Activated naive CD8-positive, alpha-beta T cell treated with anti-CD3 and anti-CD28 coated beads for 36 hours (primary cell): ENCODE results near the gene LYPLA2. TPM values are rescaled to one million over a fixed set of nuclear protein-coding genes. Genes with fewer than 3 reads are reported as not detected.

Experiments
- DNase-seq: peaks from one replicate; pipeline ENCODE4 v3.0.0; 2021
- H3K27ac Mint-ChIP-seq: one replicate; pipeline ENCODE4 v1.8.0; 2022; ENCODE audit warnings: mild to moderate bottlenecking, moderate library complexity, mixed read lengths
- H3K27me3 Mint-ChIP-seq: one replicate; pipeline ENCODE4 v1.8.0; 2022; ENCODE audit warnings: mild to moderate bottlenecking, mixed read lengths
- H3K36me3 Mint-ChIP-seq: one replicate; pipeline ENCODE4 v1.8.0; 2021; ENCODE audit warnings: mild to moderate bottlenecking, mixed read lengths
- H3K4me1 Mint-ChIP-seq: one replicate; pipeline ENCODE4 v1.8.0; 2021; ENCODE audit warnings: mixed read lengths
- H3K4me3 Mint-ChIP-seq: one replicate; pipeline ENCODE4 v1.8.0; 2022; ENCODE audit warnings: mild to moderate bottlenecking, moderate library complexity, mixed read lengths
- H3K9me3 Mint-ChIP-seq: one replicate; pipeline ENCODE4 v1.8.0; 2022; ENCODE audit warnings: mixed read lengths
- total RNA-seq, 2 experiments: library from RNA; stranded (reverse); gene quantifications; one replicate each; pipeline ENCODE4 v1.2.3, GENCODE V29; 2021

Gene LYPLA2
- total RNA-seq, 2 experiments from 2014 or later = 76.8 to 79.5 TPM

DNA sequence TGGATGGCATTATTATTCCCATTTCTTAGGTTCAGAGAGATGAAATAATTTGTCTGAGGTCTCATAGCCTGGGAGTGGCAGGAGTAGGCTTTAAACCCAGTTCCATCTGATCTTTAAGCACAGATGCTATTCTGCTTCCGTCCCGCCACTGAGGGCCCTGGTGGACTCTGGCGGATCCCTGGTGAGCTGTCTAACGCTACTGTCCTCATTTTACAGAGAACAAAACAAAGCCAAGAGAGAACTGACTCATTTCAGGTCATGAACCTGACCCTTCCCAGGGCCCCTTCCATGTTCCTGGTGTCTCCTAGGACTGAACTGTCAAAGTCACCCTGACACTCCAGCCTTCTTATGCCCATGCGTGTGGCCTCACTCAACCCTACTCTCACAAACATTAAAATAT lies 12.7 kb downstream of the LYPLA2 start:
- no peak for DNase-seq
- no peak overlapping the region for H3K4me3 Mint-ChIP-seq
- peaks cover 15% of the 10 kb centered on the region for H3K4me1 Mint-ChIP-seq
- no peaks in the 10 kb centered on the region for H3K9me3 Mint-ChIP-seq
- no peak overlapping the region for H3K27ac Mint-ChIP-seq
- H3K27me3 Mint-ChIP-seq = no peaks in the 10 kb centered on the region
- H3K36me3 Mint-ChIP-seq = peaks cover 1% of the 10 kb centered on the region

DNA sequence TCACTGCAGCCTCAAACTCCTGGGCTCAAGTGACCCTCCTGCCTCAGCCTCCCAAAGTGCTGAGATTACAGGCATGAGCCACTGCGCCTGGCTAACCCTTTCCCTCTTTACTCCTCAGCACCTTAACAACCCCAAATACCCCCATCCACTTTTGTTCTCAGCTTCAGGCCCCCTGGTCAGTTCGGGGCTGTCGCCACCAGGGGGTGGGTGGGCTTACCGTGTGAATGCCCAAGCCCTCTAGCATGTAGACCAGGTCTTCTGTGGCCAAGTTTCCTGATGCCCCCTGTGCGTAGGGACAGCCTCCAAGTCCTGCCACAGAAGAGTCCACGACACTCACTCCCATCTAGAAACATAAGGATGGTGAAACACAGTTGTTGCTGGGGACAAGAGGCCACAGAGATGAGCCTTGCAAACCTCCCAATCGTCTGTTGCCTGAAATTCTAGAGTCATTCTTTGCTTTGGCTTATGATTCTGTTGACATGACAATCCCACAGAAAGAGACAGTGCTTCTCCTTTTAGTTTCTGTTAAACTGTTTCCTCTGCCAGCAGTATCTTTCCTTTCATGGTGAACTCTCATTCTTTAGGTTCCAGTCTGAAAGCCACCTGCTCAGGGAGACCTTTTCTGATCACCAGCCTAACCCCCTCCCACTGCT lies 13.4 kb downstream of the LYPLA2 start:
- Mint-ChIP-seq H3K4me1 (peaks cover 9% of the 10 kb centered on the region), H3K27me3 (no peaks in the 10 kb centered on the region), H3K36me3 (no peaks in the 10 kb centered on the region), H3K27ac (no peak overlapping the region), H3K4me3 (no peak overlapping the region), H3K9me3 (no peaks in the 10 kb centered on the region)
- DNase-seq = no peak

- H3K27ac Mint-ChIP-seq = peak overlapping the region; percentile 34
- no peaks in the 10 kb centered on the region for H3K27me3 Mint-ChIP-seq
- H3K4me3 Mint-ChIP-seq = no peak overlapping the region
Observed at GRCh38 chr1:23805025-23805424, 14.1 kb downstream of the LYPLA2 start.

DNA sequence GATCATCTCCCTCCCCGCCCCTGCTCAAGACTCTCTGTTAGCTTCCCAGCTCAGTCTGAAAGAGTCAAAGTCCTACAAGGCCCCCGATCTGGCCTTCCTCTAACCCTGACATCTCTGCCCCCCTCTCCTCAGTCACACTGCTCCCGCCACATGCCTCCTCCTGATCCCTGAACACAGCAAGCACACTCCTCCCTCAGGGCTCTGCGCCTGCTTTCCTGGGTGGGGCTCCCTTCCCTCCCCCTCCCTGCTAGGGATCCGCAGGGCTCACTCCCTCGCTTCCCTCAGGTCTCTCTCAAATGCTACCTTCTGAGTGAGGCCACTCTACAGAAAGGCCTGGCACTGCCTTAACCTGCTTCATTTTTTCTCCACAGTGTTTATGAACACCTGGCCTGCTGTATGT lies 15.3 kb downstream of the LYPLA2 start:
- no peaks in the 10 kb centered on the region for H3K9me3 Mint-ChIP-seq
- H3K27me3 Mint-ChIP-seq = no peaks in the 10 kb centered on the region
- H3K27ac Mint-ChIP-seq = no peak overlapping the region
- peaks cover 9% of the 10 kb centered on the region for H3K4me1 Mint-ChIP-seq
- DNase-seq = no peak
- H3K4me3 Mint-ChIP-seq = no peak overlapping the region
- H3K36me3 Mint-ChIP-seq = no peaks in the 10 kb centered on the region

More at GRCh38 chr1:23805025-23805424, 14.1 kb downstream of the LYPLA2 start:
- DNase-seq = no peak
- Mint-ChIP-seq H3K9me3 (no peaks in the 10 kb centered on the region), H3K36me3 (no peaks in the 10 kb centered on the region), H3K4me1 (peaks cover 9% of the 10 kb centered on the region)

GRCh38 chr1:23807453-23807852 lies 16.5 kb downstream of the LYPLA2 start:
- Mint-ChIP-seq H3K27ac (no peak overlapping the region), H3K27me3 (no peaks in the 10 kb centered on the region), H3K36me3 (no peaks in the 10 kb centered on the region), H3K4me1 (peaks cover 5% of the 10 kb centered on the region), H3K4me3 (no peak overlapping the region), H3K9me3 (no peaks in the 10 kb centered on the region)
- DNase-seq = no peak

DNA sequence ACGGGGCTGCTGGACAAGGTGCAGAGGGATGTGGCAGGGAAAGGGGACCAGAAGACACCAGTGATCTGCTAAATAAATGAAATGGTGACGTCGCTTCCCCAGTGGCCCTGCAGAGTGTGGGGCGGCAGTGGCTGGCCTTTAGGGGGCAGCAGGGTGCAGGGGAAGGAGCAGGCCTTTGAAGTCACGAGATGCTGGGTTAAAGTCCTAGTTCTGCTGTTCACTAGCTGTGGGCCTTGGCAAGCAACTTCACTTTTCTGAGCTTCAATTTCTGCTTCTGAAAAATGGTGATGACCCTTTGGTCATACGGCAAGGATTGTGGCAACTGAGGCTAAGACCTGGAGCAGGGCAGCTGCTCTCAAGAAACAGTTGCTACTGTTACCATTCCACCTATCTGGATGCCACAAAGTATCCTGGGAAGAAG lies 18.8 kb downstream of the LYPLA2 start:
- no peaks in the 10 kb centered on the region for H3K36me3 Mint-ChIP-seq
- peaks cover 5% of the 10 kb centered on the region for H3K4me1 Mint-ChIP-seq
- H3K27me3 Mint-ChIP-seq = no peaks in the 10 kb centered on the region
- no peaks in the 10 kb centered on the region for H3K9me3 Mint-ChIP-seq
- H3K27ac Mint-ChIP-seq = no peak overlapping the region
- DNase-seq = peak; percentile 82
- no peak overlapping the region for H3K4me3 Mint-ChIP-seq

DNA sequence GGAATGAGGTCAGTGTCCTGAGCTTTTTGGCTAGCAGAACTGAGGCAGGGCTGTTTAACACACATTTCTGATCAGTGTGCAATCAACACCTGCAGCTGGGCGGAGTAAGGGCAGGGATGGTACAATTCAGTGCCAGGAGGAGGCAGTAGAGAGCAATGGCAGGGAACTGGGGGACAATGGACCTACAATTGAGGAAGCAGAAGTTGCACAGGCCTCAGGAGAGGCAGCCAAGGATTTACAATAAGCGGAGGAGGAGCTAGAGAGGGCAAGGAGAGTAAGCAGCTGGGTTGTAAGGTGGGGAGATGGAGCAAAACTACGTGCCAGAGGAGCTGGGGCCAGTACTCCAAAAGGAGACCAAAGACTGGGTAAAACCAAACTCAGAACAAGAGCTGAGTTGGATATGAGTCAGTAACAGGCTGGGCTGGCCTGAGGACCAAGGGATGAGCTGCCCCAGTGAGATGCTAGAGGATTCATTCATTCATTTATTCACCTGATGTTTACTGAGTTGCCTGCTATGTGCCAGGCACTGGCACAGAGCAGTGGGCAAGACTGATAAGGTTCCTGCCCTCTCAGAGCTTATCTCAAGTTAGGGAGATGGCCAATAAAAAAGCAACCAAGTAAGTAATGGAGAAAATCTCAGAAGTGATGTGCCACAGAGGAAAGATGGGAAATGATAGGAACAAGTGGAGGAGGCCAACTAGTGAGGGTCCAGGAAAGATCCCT lies 20.0 kb downstream of the LYPLA2 start:
- Mint-ChIP-seq H3K36me3 (no peaks in the 10 kb centered on the region), H3K4me1 (peaks cover 5% of the 10 kb centered on the region), H3K9me3 (no peaks in the 10 kb centered on the region), H3K4me3 (no peak overlapping the region), H3K27me3 (no peaks in the 10 kb centered on the region), H3K27ac (no peak overlapping the region)
- peak; percentile 54 for DNase-seq

- DNase-seq = no peak
- H3K9me3 Mint-ChIP-seq = no peaks in the 10 kb centered on the region
- no peak overlapping the region for H3K27ac Mint-ChIP-seq
- H3K36me3 Mint-ChIP-seq = peaks cover 3% of the 10 kb centered on the region
- H3K4me3 Mint-ChIP-seq = no peak overlapping the region
- H3K4me1 Mint-ChIP-seq = peaks cover 6% of the 10 kb centered on the region
- no peaks in the 10 kb centered on the region for H3K27me3 Mint-ChIP-seq
Observed at GRCh38 chr1:23814016-23814415, 23.1 kb downstream of the LYPLA2 start.

GRCh38 chr1:23816361-23816760 lies 25.4 kb downstream of the LYPLA2 start:
- Mint-ChIP-seq H3K36me3 (peaks cover 3% of the 10 kb centered on the region), H3K27me3 (no peaks in the 10 kb centered on the region), H3K4me3 (no peak overlapping the region), H3K9me3 (no peaks in the 10 kb centered on the region), H3K27ac (no peak overlapping the region), H3K4me1 (peaks cover 1% of the 10 kb centered on the region)
- DNase-seq = no peak

- H3K36me3 Mint-ChIP-seq = peaks cover 3% of the 10 kb centered on the region
- no peak overlapping the region for H3K4me3 Mint-ChIP-seq
- peaks cover 1% of the 10 kb centered on the region for H3K4me1 Mint-ChIP-seq
- no peak overlapping the region for H3K27ac Mint-ChIP-seq
- no peak for DNase-seq
- H3K9me3 Mint-ChIP-seq = no peaks in the 10 kb centered on the region
- no peaks in the 10 kb centered on the region for H3K27me3 Mint-ChIP-seq
Observed at GRCh38 chr1:23816906-23817305, 26.0 kb downstream of the LYPLA2 start.

GRCh38 chr1:23817633-23818032 lies 26.7 kb downstream of the LYPLA2 start:
- no peak overlapping the region for H3K4me3 Mint-ChIP-seq
- H3K27me3 Mint-ChIP-seq = no peaks in the 10 kb centered on the region
- H3K9me3 Mint-ChIP-seq = no peaks in the 10 kb centered on the region
- DNase-seq = no peak
- peaks cover 1% of the 10 kb centered on the region for H3K4me1 Mint-ChIP-seq
- H3K36me3 Mint-ChIP-seq = peaks cover 3% of the 10 kb centered on the region
- H3K27ac Mint-ChIP-seq = no peak overlapping the region

GRCh38 chr1:23823767-23824166 lies 32.8 kb downstream of the LYPLA2 start:
- H3K9me3 Mint-ChIP-seq = no peaks in the 10 kb centered on the region
- no peak overlapping the region for H3K27ac Mint-ChIP-seq
- DNase-seq = no peak
- H3K4me1 Mint-ChIP-seq = peaks cover 17% of the 10 kb centered on the region
- no peaks in the 10 kb centered on the region for H3K36me3 Mint-ChIP-seq
- H3K27me3 Mint-ChIP-seq = no peaks in the 10 kb centered on the region
- peak overlapping the region; percentile 92 for H3K4me3 Mint-ChIP-seq

DNA sequence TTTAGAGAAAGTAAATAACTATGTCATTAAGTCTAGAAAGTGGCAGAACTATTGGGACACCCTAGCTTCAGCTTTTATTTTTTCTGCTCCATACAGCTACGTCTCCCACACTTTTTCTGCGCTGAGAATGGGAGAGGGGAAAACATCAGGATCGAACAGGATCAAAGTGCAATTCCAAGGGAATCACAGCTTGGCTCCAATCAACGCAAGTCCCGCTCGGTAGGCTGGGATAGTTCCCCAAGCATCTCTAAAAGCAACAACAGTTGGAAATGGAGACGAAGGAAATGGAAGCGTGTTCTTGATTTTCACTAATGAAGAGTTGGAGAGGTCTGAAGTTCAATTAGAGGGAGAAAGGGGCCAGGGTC lies 33.7 kb downstream of the LYPLA2 start:
- H3K9me3 Mint-ChIP-seq = no peaks in the 10 kb centered on the region
- DNase-seq = no peak
- peak overlapping the region; percentile 92 for H3K4me3 Mint-ChIP-seq
- H3K27me3 Mint-ChIP-seq = no peaks in the 10 kb centered on the region
- H3K4me1 Mint-ChIP-seq = peaks cover 17% of the 10 kb centered on the region
- H3K36me3 Mint-ChIP-seq = no peaks in the 10 kb centered on the region
- peak overlapping the region; percentile 93 for H3K27ac Mint-ChIP-seq

- Mint-ChIP-seq H3K4me1 (peaks cover 19% of the 10 kb centered on the region), H3K27ac (peak within 1 kb of the TSS; percentile 93), H3K27me3 (no peaks in the 10 kb centered on the region), H3K9me3 (no peaks in the 10 kb centered on the region), H3K4me3 (peak within 1 kb of the TSS; percentile 92), H3K36me3 (no peaks in the 10 kb centered on the region)
- peak; percentile 91 for DNase-seq
Observed at GRCh38 chr1:23825076-23825761, 34.3 kb downstream of the LYPLA2 start, which contains the start of gene HMGCL. TSS of gene HMGCL (minus strand) at chr1:23825429. CDS start at chr1:23825415, 14 bp downstream.

DNA sequence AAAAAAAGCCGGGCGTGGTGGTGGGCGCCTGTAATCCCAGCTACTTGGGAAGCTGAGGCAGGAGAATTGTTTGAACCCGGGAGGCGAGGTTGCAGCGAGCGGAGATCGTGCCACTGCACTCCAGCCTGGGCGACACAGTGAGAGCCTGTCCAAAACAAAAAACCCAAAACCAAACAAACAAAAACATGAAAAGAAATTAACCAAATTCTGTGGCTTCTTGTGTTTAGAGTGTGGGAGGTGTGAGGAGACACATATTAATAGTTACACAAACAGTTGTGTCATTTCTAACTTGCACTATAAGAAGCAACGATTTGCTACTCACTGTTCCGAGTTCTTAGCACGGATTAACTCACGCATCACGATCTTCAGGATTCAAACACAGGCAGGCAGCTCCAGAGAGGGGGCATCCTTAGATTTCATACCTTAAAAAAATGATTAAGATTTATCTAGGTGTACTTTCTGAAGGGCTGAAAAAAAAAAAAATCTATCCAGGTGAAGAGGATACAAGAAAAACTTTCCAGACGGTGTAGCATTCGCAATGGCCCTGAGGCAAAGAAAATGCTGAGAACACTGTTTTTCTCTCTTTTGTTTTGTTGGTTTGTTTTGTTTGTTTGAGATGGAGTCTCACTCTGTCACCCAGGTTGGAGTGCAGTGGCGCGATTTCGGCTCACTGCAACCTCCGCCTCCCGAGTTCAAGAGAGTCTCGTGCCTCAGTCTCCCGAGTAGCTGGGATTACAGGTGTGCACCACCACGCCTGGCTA lies 35.0 kb downstream of the LYPLA2 start:
- Mint-ChIP-seq H3K27me3 (no peaks in the 10 kb centered on the region), H3K4me1 (peaks cover 22% of the 10 kb centered on the region), H3K36me3 (no peaks in the 10 kb centered on the region), H3K9me3 (no peaks in the 10 kb centered on the region), H3K27ac (peak overlapping the region; percentile 93), H3K4me3 (peak overlapping the region; percentile 92)
- DNase-seq = no peak
